ENCODE results near the gene IPP.

- TF ChIP-seq CTCF (IDR thresholded peaks at IDR 0.05), result no peak
- no peak for TF ChIP-seq POLR2A (IDR thresholded peaks at IDR 0.05)
These were observed 66.1 kb downstream of the IPP start for GRCh38 chr1:45684402-45684801.
